GM18517 (cell line): ENCODE data around the gene SLC22A23.

Experiments used
- ATAC-seq: cut with Tn5 transposase; IDR thresholded peaks from one replicate; pipeline ENCODE4 v1.9.1; 2021; ENCODE audit warnings: mild to moderate bottlenecking, moderate library complexity; ENCODE audit not compliant: unreplicated experiment

SLC22A23 gene

GRCh38 chr6:3322366-3322890 is 134.4 kb downstream of the SLC22A23 start:
- no peak for ATAC-seq

GRCh38 chr6:3321875-3322274 is 135.0 kb downstream of the SLC22A23 start:
- no peak for ATAC-seq

- no peak for ATAC-seq
Observed at GRCh38 chr6:3321042-3321441, 135.8 kb downstream of the SLC22A23 start.

- no peak for ATAC-seq
Observed at GRCh38 chr6:3320238-3320811, 136.5 kb downstream of the SLC22A23 start.

- ATAC-seq: no peak
Observed at GRCh38 chr6:3319610-3320200, 137.1 kb downstream of the SLC22A23 start.

GRCh38 chr6:3318821-3319540 is 137.9 kb downstream of the SLC22A23 start:
- ATAC-seq: no peak

GRCh38 chr6:3318226-3318625 is 138.6 kb downstream of the SLC22A23 start:
- ATAC-seq: no peak

- ATAC-seq: no peak
Observed at GRCh38 chr6:3317741-3318211, 139.1 kb downstream of the SLC22A23 start.

- no peak for ATAC-seq
Observed at GRCh38 chr6:3316818-3317217, 140.0 kb downstream of the SLC22A23 start.

- no peak for ATAC-seq
Observed at GRCh38 chr6:3316331-3316730, 140.5 kb downstream of the SLC22A23 start.

GRCh38 chr6:3315841-3316240 is 141.0 kb downstream of the SLC22A23 start:
- no peak for ATAC-seq

- no peak for ATAC-seq
Observed at GRCh38 chr6:3314621-3315467, 142.0 kb downstream of the SLC22A23 start.

GRCh38 chr6:3314176-3314575 is 142.7 kb downstream of the SLC22A23 start:
- no peak for ATAC-seq

GRCh38 chr6:3312604-3313231 is 144.1 kb downstream of the SLC22A23 start:
- ATAC-seq: no peak

GRCh38 chr6:3311826-3312225 is 145.0 kb downstream of the SLC22A23 start:
- ATAC-seq: no peak

- no peak for ATAC-seq
Observed at GRCh38 chr6:3310703-3311102, 146.1 kb downstream of the SLC22A23 start.

- ATAC-seq: no peak
Observed at GRCh38 chr6:3310051-3310448, 146.8 kb downstream of the SLC22A23 start.

- no peak for ATAC-seq
Observed at GRCh38 chr6:3309391-3310050, 147.3 kb downstream of the SLC22A23 start.

- ATAC-seq: no peak
Observed at GRCh38 chr6:3308106-3308505, 148.7 kb downstream of the SLC22A23 start.

GRCh38 chr6:3307436-3307835 is 149.4 kb downstream of the SLC22A23 start:
- no peak for ATAC-seq
